OCI-LY1 (cell line): ENCODE results near the gene SEC22C.

ENCODE experiments used
- H2AFZ ChIP-seq: fragments of 200-600 bp; sonication (generic), shearing (Covaris generic); 2 replicates; pipeline ENCODE4 v1.6.0; 2014; ENCODE audit warnings: antibody characterized with exemption, mild to moderate bottlenecking, low read length
- H3F3A ChIP-seq: fragments of 200-600 bp; sonication (generic), shearing (Covaris generic); 2 replicates; pipeline ENCODE4 v1.6.0; 2014; ENCODE audit warnings: mild to moderate bottlenecking, antibody characterized with exemption, low read length, moderate library complexity; ENCODE audit not compliant: insufficient read depth
- H3K27ac ChIP-seq: fragments of 200-600 bp; sonication (generic); 2 replicates; pipeline ENCODE4 v1.5.1; 2014; ENCODE audit warnings: low read length, mixed run types, mild to moderate bottlenecking, low read depth; ENCODE audit not compliant: poor library complexity, severe bottlenecking
- H3K27me3 ChIP-seq: fragments of 200-600 bp; sonication (generic); 2 replicates; pipeline ENCODE4 v1.6.0; 2014; ENCODE audit warnings: antibody characterized with exemption, mild to moderate bottlenecking, low read length, moderate library complexity; ENCODE audit not compliant: insufficient read depth
- H3K36me3 ChIP-seq: fragments of 200-600 bp; sonication (generic); 2 replicates; pipeline ENCODE4 v1.6.1; 2014; ENCODE audit warnings: mild to moderate bottlenecking, antibody characterized with exemption, low read length, moderate library complexity, mixed read lengths; ENCODE audit not compliant: insufficient read depth
- H3K4me1 ChIP-seq: fragments of 200-600 bp; sonication (generic); 2 replicates; pipeline ENCODE4 v1.5.1; 2014; ENCODE audit warnings: mild to moderate bottlenecking, low read length, moderate library complexity; ENCODE audit not compliant: insufficient read depth, severe bottlenecking
- H3K4me2 ChIP-seq: fragments of 200-600 bp; sonication (generic), shearing (Covaris generic); 2 replicates; pipeline ENCODE4 v1.6.1; 2014; ENCODE audit warnings: low read length
- H3K4me3 ChIP-seq: fragments of 200-600 bp; sonication (generic); 2 replicates; pipeline ENCODE4 v1.5.1; 2014; ENCODE audit warnings: low read length, low read depth, mild to moderate bottlenecking, mixed read lengths; ENCODE audit not compliant: poor library complexity, severe bottlenecking
- H3K79me2 ChIP-seq: fragments of 200-600 bp; shearing (Covaris generic); 2 replicates; pipeline ENCODE4 v1.6.1; 2016; ENCODE audit warnings: mixed run types, low read length, mixed read lengths; ENCODE audit not compliant: insufficient read depth
- H3K9ac ChIP-seq: fragments of 200-600 bp; sonication (generic), shearing (Covaris generic); 2 replicates; pipeline ENCODE4 v1.6.1; 2014; ENCODE audit warnings: mild to moderate bottlenecking, low read length, mixed read lengths
- H3K9me2 ChIP-seq: fragments of 200-600 bp; sonication (generic), shearing (Covaris generic); 2 replicates; pipeline ENCODE4 v1.6.1; 2014; ENCODE audit warnings: low read depth, mild to moderate bottlenecking, low read length, mixed read lengths
- H3K9me3 ChIP-seq: fragments of 200-600 bp; shearing (Covaris generic); 2 replicates; pipeline ENCODE4 v1.6.1; 2014; ENCODE audit warnings: low read length, mixed read lengths
- H4K20me1 ChIP-seq: fragments of 200-600 bp; sonication (generic), shearing (Covaris generic); 2 replicates; pipeline ENCODE4 v1.6.0; 2016; ENCODE audit warnings: mild to moderate bottlenecking, low read length; ENCODE audit not compliant: insufficient read depth
- EZH2 ChIP-seq: fragments of 200-600 bp; sonication (generic), shearing (Covaris generic); IDR thresholded peaks from 2 replicates; pipeline ENCODE4 v1.8.0; 2017; ENCODE audit warnings: borderline replicate concordance, mixed run types, mild to moderate bottlenecking, antibody characterized with exemption, low read length, moderate library complexity, mixed read lengths
- TF ChIP-seq, protein P1 (sequence below): fragments of 200-600 bp; sonication (generic), shearing (Covaris generic); IDR thresholded peaks from 2 replicates; pipeline ENCODE4 v1.5.1; 2017; ENCODE audit warnings: mild to moderate bottlenecking, antibody characterized with exemption, low read length, moderate library complexity, mixed read lengths

The SEC22C gene

DNA sequence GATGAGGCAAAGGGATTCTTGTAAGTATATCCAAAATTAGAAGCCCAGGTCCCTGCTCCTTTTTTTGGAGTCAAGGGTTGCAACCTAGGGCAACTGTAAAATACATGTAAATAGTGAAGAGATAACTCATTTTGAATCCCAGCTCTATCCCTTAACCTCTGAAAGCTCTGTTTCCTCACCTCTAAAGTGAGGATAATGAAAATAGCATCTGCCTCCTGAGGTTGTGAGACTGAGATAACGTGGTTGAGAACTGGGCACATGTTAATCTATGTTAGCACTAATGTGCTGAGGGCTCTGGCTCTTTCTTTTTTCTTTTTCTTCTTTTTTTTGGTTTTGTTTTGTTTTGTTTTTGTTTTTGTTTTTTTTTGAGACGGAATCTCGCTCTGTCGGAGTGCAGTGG lies 13.9 kb upstream of the SEC22C start:
- no peaks in the 10 kb centered on the region for H3K9me2 ChIP-seq
- TF ChIP-seq, protein P1, sequence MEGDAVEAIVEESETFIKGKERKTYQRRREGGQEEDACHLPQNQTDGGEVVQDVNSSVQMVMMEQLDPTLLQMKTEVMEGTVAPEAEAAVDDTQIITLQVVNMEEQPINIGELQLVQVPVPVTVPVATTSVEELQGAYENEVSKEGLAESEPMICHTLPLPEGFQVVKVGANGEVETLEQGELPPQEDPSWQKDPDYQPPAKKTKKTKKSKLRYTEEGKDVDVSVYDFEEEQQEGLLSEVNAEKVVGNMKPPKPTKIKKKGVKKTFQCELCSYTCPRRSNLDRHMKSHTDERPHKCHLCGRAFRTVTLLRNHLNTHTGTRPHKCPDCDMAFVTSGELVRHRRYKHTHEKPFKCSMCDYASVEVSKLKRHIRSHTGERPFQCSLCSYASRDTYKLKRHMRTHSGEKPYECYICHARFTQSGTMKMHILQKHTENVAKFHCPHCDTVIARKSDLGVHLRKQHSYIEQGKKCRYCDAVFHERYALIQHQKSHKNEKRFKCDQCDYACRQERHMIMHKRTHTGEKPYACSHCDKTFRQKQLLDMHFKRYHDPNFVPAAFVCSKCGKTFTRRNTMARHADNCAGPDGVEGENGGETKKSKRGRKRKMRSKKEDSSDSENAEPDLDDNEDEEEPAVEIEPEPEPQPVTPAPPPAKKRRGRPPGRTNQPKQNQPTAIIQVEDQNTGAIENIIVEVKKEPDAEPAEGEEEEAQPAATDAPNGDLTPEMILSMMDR, result no peak
- no peak for TF ChIP-seq EZH2
- H3F3A ChIP-seq, result no peaks in the 10 kb centered on the region
- peaks cover 59% of the 10 kb centered on the region for H3K36me3 ChIP-seq
- H3K4me2 ChIP-seq, result no peak overlapping the region
- H3K79me2 ChIP-seq, result peaks cover 11% of the 10 kb centered on the region
- H2AFZ ChIP-seq, result no peak overlapping the region
- no peaks in the 10 kb centered on the region for H3K27me3 ChIP-seq
- H3K9me3 ChIP-seq, result no peaks in the 10 kb centered on the region
- H3K4me3 ChIP-seq, result no peak overlapping the region
- H3K9ac ChIP-seq, result no peak overlapping the region
- peaks cover 26% of the 10 kb centered on the region for H3K4me1 ChIP-seq
- H3K27ac ChIP-seq, result no peak overlapping the region
- no peaks in the 10 kb centered on the region for H4K20me1 ChIP-seq

DNA sequence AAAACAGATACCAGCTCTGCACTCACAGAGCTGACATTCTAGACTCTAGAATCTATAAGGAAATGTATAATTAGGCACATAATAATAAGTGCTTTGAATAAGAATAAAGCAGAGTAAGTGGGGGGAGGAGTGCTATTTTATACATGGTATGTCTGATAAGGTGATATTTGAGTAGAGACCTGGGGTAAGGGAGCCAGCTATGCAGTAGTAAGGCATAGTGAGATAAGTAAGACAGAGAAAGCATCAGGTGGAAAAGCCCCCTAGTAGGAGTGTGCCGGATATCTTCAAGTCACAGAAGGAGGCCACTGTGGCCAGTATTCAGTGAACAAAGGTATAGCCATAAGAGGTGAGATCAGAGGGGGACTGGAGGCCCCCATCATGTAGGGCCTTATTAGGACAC lies 11.9 kb upstream of the SEC22C start:
- H3K36me3 ChIP-seq, result peaks cover 59% of the 10 kb centered on the region
- H3F3A ChIP-seq, result no peaks in the 10 kb centered on the region
- no peak overlapping the region for H3K4me3 ChIP-seq
- TF ChIP-seq EZH2, result no peak
- TF ChIP-seq, protein P1, result no peak
- H3K4me1 ChIP-seq, result peaks cover 26% of the 10 kb centered on the region
- H2AFZ ChIP-seq, result no peak overlapping the region
- H3K27ac ChIP-seq, result no peak overlapping the region
- H4K20me1 ChIP-seq, result no peaks in the 10 kb centered on the region
- H3K79me2 ChIP-seq, result peaks cover 11% of the 10 kb centered on the region
- H3K9ac ChIP-seq, result no peak overlapping the region
- H3K9me2 ChIP-seq, result no peaks in the 10 kb centered on the region
- H3K9me3 ChIP-seq, result no peaks in the 10 kb centered on the region
- no peak overlapping the region; the same call in 1 of the 2 replicates for H3K4me2 ChIP-seq
- no peaks in the 10 kb centered on the region for H3K27me3 ChIP-seq

DNA sequence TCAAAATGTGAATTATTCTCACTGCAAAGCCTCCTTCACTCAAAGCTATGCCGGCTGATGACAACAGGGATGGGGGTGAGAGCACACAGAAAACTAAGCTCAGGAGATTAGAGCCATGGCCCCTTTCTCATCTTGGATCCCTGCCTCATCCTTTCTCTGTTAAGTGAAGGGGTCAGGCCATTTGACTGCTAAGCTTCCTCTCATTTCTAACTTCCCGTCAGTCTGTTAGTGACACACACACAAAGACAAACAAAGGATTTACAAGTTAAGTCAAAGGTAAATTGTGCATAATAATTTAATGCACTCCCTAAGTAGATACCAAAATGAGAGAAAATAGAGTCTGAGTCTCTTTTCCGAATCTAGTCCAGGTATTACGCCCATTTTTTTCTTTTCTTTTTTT lies 10.0 kb upstream of the SEC22C start:
- Histone ChIP-seq H3K36me3 (peaks cover 53% of the 10 kb centered on the region), H3K4me1 (peaks cover 26% of the 10 kb centered on the region), H3K9me3 (no peaks in the 10 kb centered on the region), H3F3A (no peaks in the 10 kb centered on the region), H3K4me3 (peak overlapping the region; percentile 89), H3K27me3 (no peaks in the 10 kb centered on the region), H3K9me2 (no peaks in the 10 kb centered on the region), H3K4me2 (peak overlapping the region; percentile 98), H3K79me2 (peaks cover 11% of the 10 kb centered on the region), H2AFZ (no peak overlapping the region), H3K9ac (peak overlapping the region; percentile 98), H3K27ac (peak overlapping the region; percentile 67), H4K20me1 (no peaks in the 10 kb centered on the region)
- no peak for TF ChIP-seq EZH2
- TF ChIP-seq, protein P1, result no peak
